HFF-Myc (cell line): ENCODE measurements around the gene BIN1.

ENCODE experiments used
- DNase-seq: peaks from one replicate; pipeline ENCODE4 v3.0.0-alpha.2; 2011; ENCODE audit warnings: low read depth; ENCODE audit errors: extremely low read depth
- H3K4me3 ChIP-seq: replicated peaks from 2 replicates; pipeline ENCODE4 v1.5.1; 2011; ENCODE audit warnings: low read depth, mild to moderate bottlenecking, control low read depth, low read length
- TF ChIP-seq, protein P1 (sequence below): IDR thresholded peaks from 2 replicates; pipeline ENCODE4 v1.5.1; 2012; ENCODE audit warnings: mild to moderate bottlenecking, low read depth, low read length, control low read depth; ENCODE audit errors: missing control alignments

Gene BIN1

DNA sequence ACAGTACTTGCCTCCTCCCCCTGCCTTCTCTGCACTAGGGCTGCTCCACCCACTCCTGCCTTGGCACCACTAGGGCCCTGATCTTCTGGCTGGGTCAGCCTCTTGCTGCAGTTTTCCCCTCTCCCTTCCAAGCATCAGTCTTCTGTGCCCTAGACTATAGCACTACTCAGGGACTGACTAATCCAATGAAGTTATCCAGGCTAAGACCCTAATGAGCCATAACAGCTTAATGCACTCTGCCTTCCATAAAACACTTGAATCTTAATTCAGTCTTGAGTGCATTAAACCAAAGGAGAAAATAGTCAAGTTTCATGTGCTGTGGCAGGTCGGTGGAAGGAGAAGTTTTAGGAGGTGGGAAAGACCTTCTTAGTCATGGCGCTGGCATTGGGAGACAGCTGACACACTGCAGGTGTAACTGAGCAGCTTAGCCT, 95.7 kb downstream of the BIN1 start:
- TF ChIP-seq, protein P1, sequence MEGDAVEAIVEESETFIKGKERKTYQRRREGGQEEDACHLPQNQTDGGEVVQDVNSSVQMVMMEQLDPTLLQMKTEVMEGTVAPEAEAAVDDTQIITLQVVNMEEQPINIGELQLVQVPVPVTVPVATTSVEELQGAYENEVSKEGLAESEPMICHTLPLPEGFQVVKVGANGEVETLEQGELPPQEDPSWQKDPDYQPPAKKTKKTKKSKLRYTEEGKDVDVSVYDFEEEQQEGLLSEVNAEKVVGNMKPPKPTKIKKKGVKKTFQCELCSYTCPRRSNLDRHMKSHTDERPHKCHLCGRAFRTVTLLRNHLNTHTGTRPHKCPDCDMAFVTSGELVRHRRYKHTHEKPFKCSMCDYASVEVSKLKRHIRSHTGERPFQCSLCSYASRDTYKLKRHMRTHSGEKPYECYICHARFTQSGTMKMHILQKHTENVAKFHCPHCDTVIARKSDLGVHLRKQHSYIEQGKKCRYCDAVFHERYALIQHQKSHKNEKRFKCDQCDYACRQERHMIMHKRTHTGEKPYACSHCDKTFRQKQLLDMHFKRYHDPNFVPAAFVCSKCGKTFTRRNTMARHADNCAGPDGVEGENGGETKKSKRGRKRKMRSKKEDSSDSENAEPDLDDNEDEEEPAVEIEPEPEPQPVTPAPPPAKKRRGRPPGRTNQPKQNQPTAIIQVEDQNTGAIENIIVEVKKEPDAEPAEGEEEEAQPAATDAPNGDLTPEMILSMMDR, result no peak
- no peak for DNase-seq
- H3K4me3 ChIP-seq, result no peak overlapping the region

DNA sequence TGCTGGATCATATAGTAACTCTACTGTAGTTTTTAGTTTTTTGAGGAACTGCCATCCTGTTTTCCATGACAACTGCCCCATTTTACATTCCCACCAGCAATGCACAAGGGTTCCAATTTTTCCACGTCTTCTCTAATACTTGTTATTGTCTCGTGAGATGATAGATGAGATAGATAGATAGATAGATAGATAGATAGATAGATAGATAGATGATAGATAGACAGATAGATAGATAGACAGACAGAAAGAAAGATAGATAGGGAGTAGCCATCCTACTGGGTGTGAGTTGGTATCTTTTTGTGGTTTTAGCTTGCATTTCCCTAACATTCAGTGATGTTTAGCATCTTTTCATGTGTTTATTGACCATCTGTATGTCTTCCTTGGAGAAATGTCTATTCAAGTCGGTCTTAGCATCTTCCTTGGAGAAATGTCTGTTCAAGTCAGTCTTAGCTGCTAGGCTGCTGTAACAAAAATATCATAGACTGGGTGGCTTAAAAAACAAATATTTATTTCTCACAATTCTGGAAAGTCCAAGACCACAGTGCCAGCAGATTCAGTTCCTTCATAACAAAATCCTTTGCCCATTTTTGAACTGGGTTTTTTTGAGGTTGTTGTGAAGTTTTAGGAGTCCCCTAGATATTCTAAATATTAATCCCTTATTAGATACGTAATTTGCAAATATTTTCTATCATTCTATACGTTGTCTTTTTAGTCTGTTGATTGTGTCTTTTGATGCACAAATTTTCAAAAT, 98.5 kb downstream of the BIN1 start:
- no peak overlapping the region for H3K4me3 ChIP-seq
- no peak for DNase-seq
- TF ChIP-seq, protein P1, result no peak

DNA sequence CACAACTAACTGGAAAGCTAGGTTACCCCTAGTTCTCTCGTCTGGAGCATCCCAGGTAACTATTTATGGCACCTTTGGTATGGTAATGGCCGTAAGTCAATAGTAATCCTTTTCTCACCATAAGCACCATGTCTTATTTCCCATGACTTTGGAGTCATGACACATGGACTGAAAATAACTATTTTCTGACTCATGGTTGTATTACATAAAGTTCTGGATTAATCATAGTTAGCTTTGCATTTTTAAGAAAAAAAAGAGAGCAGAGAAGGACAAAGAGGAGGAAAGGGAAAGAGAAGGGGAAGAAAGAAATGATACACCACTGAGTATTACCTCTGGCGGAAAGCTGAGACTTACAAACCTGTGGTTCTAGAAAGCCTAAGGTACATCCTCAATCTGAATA, 99.3 kb downstream of the BIN1 start:
- no peak for DNase-seq
- H3K4me3 ChIP-seq, result no peak overlapping the region
- TF ChIP-seq, protein P1, result no peak

DNA sequence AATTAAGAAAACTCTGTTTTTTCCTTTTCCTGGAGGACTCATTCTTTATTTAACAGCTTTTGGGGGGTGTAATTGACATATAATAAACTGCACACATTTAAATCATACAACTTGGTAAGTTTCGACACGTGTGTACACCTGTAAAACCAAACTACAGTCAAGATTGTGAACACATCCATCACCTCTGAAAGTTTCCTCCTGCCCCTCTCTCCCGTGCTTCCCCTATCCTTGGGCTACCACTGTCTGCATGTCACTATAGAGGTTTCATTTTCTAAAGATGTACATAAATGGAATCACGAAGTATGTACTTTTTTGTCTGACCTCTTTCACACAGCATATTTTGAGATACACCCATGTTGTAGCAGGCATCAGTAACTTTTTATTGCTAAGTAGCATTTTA, 100.0 kb downstream of the BIN1 start:
- DNase-seq, result no peak
- H3K4me3 ChIP-seq, result no peak overlapping the region
- TF ChIP-seq, protein P1, result no peak

DNA sequence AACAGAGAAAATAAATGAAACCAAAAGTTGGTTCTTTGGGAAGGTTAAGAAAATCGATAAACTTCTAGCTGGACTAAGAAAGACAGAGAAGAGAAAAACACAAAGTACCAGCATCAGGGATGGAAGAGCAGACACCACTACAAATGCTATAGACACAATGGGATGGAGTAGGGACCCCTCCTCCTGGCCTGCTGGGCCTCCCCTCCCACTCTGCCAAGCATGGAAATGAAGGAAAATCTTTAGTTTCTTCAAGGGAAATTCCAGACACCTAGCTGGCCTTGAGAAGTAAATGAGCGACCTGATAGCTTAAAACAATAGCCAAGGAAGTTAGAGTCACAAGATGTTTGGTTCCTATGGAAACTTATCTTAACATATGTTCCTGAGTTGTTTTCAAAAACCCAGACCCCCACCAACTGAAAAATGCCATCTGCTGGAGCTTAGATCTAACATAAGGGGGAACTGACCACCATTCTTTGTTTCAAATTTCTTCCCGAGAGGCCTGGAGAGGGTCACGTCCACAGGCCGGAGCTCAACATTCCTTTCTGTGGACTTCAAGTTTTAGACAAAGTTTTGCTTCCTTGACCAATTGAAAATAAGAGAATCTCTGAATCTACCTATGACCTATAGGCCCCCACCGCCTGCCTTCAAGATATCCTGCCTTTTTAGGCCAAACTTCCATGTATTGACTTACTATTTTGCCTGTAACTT, 101.9 kb downstream of the BIN1 start:
- H3K4me3 ChIP-seq, result no peak overlapping the region
- no peak for DNase-seq
- TF ChIP-seq, protein P1, result no peak

DNA sequence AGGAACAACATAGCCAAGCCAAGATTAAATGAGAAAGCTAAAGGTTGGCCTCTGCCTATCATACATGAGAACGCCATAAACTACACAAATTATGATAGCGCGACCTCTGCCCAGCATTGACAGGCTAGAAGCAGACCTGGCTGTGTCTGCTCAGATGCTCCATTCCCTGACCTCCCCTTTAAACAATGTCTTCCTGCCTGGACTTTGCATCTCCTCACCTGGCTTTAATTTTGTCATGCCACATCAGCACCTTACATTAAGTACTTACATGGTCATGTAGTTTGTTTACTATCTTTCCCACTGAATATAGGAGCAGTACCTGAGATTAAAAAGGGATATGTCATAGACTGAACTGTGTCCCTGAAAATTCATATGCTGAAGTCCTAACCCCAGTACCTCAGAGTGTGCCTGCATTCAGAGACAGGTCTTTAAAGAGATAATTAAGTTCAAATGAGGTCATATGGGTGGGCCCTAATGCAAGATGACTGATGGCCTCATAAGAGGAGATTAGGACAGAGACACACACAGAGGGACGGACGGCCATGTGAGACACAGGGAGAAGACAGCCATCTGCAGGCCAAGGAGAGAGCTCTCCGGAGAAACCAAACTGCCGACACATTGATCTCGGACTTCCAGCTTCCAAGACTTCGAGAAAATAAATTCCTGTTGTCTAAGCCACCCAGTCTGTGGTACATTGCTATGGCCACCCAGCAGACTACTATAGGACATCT, 103.7 kb downstream of the BIN1 start:
- DNase-seq, result no peak
- no peak overlapping the region for H3K4me3 ChIP-seq
- TF ChIP-seq, protein P1, result no peak
